GM18519 (cell line): ENCODE measurements around the gene ADGRA1.
"Not testable (repeated sequence)": the region's sequence is repeated elsewhere in the genome, so short reads cannot be mapped to it uniquely, and the experiment has no call there.

Source experiments
- ATAC-seq: cut with Tn5 transposase; IDR thresholded peaks from one replicate; pipeline ENCODE4 v1.9.1; 2021; ENCODE audit warnings: mild to moderate bottlenecking, moderate library complexity; ENCODE audit not compliant: unreplicated experiment, low FRiP score

The ADGRA1 gene

GRCh38 chr10:133087679-133088178 lies at the start of gene ADGRA1:
Gene ADGRA1 (plus strand): TSS chr10:133087924. CDS start chr10:133088910, 986 bp downstream.
- no peak for ATAC-seq

- ATAC-seq, result no peak
Observed at GRCh38 chr10:133038036-133038823, 49.5 kb upstream of the ADGRA1 start.

GRCh38 chr10:133039107-133039802 lies 48.5 kb upstream of the ADGRA1 start:
- ATAC-seq, result no peak

DNA sequence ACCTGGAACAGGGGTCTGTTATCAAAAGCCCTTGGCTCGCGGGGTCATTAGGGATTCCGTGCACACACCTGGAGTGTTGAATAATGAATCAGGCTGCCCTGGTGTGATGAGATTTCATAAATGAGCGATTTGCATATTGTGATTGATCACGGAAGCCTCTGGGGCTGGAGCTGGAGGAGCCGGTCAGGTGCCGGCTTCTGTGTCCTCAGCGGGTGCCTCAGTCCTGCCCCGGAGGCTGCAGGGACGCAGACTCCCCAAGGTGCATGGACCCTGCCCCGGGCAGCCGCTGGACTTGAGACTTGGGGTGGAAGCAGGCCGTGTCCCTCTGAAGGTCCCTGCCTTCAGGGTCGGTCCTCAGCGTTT lies 47.9 kb upstream of the ADGRA1 start:
- no peak for ATAC-seq

GRCh38 chr10:133040198-133040597 lies 47.5 kb upstream of the ADGRA1 start:
- no peak for ATAC-seq

GRCh38 chr10:133041101-133041500 lies 46.6 kb upstream of the ADGRA1 start:
- no peak for ATAC-seq

DNA sequence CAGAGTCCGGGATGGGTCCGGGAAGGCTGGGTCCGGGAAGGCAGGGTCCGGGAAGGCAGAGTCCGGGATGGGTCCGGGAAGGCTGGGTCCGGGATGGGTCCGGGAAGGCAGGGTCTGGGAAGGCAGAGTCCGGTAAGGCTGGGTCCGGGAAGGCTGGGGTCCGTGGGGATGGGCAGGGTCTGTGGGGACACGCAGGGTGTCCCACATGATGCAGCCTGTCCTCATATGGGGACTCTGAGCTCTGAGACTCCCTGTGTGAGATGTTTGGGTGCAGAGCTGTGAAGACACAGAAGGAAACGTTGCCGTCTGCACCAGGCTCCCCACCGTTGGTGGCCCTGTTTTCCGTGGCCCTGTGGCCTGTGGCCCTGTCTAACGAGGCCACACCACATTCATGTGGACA lies 45.7 kb upstream of the ADGRA1 start:
- no peak for ATAC-seq

DNA sequence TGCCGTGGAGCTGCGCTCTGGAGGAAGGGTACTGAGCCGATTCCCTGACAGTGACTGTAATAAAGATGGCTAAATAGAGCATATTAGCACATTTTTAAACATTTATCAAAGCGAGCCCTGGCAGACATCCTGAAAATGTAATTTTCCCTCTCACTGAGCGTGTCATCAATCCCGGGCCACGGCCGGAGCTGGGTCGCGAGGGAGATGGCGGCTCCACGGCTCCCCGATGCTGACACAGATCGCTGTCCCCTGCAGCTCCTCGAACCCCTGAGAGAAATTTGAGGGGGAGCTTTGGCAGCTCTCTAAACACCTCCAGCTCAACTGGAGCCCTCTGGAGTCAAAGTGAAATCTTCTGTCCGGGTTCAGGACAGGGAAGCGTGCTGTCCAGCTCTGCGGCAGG lies 44.9 kb upstream of the ADGRA1 start:
- ATAC-seq, result no peak

DNA sequence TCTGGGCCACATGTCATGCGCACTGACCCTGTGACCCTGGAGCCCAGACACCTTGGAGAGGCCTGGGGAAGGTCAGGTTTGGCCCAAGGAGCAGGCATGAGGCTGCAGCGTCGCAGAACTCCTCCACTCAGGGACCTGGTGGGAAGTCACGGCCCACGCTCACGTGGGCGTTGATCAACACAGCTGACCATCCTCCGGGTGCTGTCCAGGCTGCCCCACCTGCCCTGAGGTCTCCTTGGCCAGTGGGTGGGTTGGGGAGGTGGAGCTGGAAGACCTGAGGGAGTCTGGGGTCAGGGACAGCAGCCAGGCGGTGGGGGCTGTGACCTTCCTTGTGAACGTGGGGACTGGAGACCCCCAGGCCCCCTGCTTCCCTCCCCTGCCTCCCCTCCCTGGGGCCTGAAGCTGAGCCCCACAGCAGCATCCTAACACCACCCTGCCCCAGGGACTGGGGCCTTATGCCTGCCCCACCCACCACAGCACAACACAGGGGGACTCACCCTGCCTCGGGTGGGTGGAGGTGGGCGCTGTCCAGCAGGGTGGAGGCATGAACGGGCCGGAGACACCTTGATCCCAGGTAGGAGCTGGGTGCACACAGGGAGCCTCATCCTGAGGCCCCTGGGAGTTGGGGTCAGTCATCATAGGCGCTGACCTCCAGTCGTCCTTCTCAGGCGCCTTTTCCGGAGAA lies 44.0 kb upstream of the ADGRA1 start:
- no peak for ATAC-seq

- no peak for ATAC-seq
Observed at GRCh38 chr10:133044401-133044811, 43.3 kb upstream of the ADGRA1 start.

GRCh38 chr10:133045556-133046389 lies 42.0 kb upstream of the ADGRA1 start:
- ATAC-seq, result no peak

DNA sequence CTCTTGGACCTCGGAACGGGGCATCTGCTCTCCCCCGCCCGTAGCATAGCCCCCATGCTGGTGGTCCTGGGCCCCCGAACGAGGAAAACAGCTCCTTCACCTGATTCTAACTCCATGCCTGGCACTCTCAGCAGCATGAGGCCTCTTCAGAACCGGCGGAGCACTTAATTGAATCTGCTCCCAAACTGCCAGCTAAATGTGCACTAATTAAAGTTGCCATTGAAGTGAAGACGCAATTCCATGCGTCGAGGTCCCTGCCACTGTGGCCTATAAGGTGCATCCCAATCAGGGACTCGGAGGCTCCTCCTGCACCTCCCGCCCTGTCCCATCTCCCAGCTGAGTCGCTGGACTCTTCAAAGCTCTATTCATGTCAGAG lies 41.3 kb upstream of the ADGRA1 start:
- no peak for ATAC-seq

DNA sequence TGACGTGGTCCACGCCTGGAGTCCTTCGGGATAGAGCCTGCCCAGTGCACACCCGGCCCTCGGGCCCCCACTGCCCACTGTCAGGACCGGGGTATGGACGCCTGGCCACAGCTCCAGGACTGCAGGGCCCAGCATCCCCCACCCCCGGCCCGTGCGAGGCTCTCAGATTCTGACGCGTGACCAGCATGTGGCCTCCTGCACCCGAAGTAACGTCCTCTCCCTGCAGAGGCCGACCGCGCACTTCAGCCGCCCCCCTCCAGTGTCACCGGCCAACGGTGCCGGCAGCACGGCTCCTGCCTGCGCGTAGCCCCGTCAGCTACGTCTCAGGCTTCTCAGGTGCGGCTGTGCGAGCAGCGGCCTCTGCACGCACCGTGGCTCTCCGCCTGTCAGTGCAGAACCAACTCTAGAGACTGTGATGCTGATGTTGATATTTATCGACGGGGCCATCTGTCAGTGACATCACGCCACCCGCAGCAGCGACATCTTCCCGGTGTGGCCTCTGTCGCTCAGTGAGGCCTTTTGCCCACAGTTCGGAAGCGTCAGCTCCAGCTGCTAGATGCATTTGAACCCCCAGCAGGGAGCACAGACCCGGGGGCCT lies 40.1 kb upstream of the ADGRA1 start:
- ATAC-seq, result no peak

GRCh38 chr10:133048266-133048665 lies 39.5 kb upstream of the ADGRA1 start:
- no peak for ATAC-seq

DNA sequence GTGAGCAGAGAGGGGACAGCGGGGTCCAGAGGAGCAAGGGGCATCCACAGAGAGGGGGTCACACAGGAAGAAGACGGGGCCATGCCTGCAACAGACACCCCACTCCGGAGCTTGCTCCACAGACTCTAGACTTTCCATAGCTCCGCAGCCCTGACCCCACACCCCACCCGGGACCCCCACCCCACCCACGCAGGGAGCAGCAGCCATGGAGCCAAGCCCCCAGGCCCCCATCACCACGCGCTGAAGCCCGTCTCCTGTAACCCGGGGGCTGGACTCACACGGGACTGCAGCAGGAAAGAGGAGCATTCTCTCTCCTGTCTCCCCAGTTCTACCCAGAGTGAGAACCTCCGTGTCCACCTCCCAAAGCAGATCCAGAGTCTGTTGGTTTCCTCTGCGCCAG lies 38.8 kb upstream of the ADGRA1 start:
- ATAC-seq, result no peak

- no peak for ATAC-seq
Observed at GRCh38 chr10:133049639-133050038, 38.1 kb upstream of the ADGRA1 start.

GRCh38 chr10:133050371-133050770 lies 37.4 kb upstream of the ADGRA1 start:
- no peak for ATAC-seq

DNA sequence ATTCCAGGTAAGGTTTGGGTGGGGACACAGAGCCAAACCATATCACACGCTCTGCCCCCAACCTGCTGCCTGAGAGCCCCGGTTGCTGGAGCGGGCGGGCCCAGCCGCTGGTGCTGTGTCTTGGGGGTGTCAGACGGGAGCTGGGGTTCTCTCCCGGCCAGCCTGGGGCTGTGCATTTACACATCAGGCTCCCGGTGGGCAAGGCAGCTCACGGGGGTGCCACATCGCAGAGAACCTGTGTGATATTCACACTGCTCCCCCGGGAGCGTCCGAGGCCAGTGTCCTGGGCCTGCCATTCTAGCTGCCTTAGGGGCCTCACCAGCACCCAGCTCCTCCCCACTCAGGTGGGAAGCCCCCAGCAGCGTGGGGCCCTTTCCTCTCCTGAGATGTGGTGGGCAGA lies 35.6 kb upstream of the ADGRA1 start:
- no peak for ATAC-seq

DNA sequence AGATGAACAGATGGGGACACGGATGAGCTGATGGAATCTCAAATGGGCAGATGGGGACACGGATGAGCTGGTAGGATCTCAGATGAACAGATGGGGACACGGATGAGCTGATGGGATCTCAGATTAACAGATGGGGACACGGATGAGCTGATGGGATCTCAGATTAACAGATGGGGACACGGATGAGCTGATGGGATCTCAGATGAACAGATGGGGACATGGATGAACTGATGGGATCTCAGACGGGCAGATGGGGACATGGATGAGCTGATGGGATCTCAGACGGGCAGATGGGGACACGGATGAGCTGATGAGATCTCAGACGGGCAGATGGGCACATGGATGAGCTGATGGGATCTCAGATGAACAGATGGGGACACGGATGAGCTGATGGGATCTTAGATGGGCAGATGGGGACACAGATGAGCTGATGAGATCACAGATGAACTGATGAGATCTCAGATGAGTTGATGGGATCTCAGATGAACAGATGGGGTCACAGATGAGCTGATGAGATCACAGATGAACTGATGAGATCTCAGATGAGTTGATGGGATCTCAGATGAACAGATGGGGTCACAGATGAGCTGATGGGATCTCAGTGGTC lies 34.1 kb upstream of the ADGRA1 start:
- ATAC-seq, result not testable (repeated sequence)

GRCh38 chr10:133055470-133055869 lies 32.3 kb upstream of the ADGRA1 start:
- ATAC-seq, result no peak
